ENCODE results near the gene ARHGEF9. TPM values are rescaled to one million over a fixed set of nuclear protein-coding genes. Genes with fewer than 3 reads are reported as not detected.
A peak's percentile ranks its signal among the peaks of the same experiment; 100 is the strongest.

Gene ARHGEF9
- total RNA-seq, 1 donor from 2014 or later: 33.0 TPM

DNA sequence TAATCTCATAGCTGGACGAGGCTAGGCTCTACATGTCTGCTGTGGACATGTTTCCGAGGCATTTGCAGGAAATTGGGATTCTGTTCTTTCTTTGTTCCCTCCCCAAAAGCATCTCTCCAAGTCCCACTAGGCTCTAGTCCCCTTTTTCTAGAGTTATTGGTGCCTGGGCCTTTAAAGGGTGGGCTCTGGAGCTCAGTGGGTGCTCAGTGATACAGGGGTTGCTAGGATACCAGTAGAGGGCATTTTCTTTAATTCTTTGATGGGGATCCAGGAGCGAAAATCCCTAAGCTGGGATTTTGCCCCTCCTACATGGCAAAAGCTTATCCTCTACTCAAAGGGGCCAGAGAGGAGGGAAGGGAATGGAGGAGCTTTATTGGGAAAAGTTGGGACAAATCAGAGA is 34.2 kb downstream of the ARHGEF9 start:
- ATAC-seq (no peak), DNase-seq (ENCODE audit: low spot score) (no peak)
- intact Hi-C loops (cut with DNase I): no loop called here

- no peak for DNase-seq (ENCODE audit: low spot score)
- intact Hi-C loops (cut with DNase I): no loop called here
- peak; percentile 84 for ATAC-seq
Measured at GRCh38 chrX:63747331-63747730, 37.7 kb downstream of the ARHGEF9 start.

- DNase-seq (ENCODE audit: low spot score) (no peak), ATAC-seq (no peak)
- intact Hi-C loops (cut with DNase I): no loop called here
Measured at GRCh38 chrX:63746715-63747114, 38.3 kb downstream of the ARHGEF9 start.

DNA sequence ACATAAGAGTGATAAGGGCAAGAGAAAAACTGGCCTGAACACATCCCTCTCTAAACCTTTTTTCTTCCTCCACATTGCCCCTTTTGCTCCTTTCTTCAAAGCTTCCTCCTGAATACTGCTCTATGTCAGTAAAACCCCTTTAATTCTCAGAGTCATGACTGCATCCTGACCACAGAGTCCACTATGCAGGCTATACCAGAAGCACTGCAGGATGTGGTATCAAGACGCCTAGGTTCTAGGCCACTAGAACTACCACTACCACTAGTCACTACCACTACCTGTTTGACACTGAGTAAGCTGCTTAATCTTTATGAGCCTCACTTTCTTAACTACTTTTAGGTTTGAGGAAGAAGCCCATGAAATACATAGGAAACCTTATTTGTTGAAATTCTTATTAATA is 38.7 kb downstream of the ARHGEF9 start:
- ATAC-seq: no peak
- intact Hi-C loops (cut with DNase I): no loop called here

DNA sequence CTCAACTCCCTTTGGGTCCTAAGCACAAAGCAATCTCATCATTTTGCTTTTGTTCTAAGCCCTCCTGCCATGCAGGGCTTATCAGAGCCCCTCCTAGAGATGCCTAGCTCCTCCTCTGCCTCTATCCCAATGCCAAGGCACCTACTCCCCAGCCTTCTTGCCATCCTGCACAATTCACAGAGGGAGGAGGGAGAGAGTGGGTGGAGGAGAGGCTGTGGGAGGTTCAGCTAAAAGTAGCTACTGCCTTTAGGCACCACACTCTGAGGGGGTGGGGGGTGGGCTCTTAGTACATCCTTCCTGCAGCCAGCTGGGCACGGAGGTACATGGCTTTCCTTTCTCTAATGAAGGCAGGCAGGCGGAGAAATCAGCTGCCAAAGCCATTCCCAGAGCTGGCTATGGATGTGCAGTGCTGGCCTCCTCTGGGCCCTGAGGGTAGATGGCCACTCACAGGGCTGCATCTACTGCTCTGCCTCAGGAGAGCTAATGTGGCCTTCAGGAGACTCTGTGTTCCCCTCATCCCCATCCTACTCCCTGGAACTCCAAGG is 40.1 kb downstream of the ARHGEF9 start:
- ATAC-seq: no peak

More for the DNA sequence above, 38.7 kb downstream of the ARHGEF9 start:
- no peak for DNase-seq (ENCODE audit: low spot score)

GRCh38 chrX:63743596-63743995 is 41.4 kb downstream of the ARHGEF9 start:
- DNase-seq (ENCODE audit: low spot score) (no peak), ATAC-seq (no peak)
- intact Hi-C loops (cut with DNase I): no loop called here

More for the DNA sequence above, 40.1 kb downstream of the ARHGEF9 start:
- no peak for DNase-seq (ENCODE audit: low spot score)
- intact Hi-C loops (cut with DNase I): no loop called here

GRCh38 chrX:63740382-63740781 is 44.6 kb downstream of the ARHGEF9 start:
- DNase-seq (ENCODE audit: low spot score): no peak
- no peak for ATAC-seq
- intact Hi-C loops (cut with DNase I): no loop called here

- no peak for ATAC-seq
- DNase-seq (ENCODE audit: low spot score): no peak
- intact Hi-C loops (cut with DNase I): no loop called here
Measured at GRCh38 chrX:63739885-63740284, 45.1 kb downstream of the ARHGEF9 start.

DNA sequence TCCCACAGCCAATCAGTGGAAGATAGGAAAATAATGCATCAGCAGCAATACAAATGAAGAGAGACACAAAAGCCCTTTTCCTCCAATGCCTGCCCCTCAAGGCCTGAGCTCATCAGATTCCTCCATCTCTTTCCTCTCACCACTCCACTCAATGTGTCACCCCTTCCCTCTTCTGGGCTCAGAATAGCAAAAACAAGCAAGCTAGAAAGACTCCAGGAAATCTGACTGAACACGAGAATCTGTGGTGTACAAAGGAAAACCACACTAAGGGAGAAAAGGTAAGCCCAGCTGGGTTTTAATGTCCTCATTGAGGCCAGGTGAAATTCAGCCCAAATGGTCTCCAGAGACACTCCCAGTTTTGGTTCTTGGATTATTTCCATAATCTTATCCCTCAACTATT is 46.3 kb downstream of the ARHGEF9 start:
- ATAC-seq: no peak
- intact Hi-C loops (cut with DNase I): no loop called here
- DNase-seq (ENCODE audit: low spot score): no peak

DNA sequence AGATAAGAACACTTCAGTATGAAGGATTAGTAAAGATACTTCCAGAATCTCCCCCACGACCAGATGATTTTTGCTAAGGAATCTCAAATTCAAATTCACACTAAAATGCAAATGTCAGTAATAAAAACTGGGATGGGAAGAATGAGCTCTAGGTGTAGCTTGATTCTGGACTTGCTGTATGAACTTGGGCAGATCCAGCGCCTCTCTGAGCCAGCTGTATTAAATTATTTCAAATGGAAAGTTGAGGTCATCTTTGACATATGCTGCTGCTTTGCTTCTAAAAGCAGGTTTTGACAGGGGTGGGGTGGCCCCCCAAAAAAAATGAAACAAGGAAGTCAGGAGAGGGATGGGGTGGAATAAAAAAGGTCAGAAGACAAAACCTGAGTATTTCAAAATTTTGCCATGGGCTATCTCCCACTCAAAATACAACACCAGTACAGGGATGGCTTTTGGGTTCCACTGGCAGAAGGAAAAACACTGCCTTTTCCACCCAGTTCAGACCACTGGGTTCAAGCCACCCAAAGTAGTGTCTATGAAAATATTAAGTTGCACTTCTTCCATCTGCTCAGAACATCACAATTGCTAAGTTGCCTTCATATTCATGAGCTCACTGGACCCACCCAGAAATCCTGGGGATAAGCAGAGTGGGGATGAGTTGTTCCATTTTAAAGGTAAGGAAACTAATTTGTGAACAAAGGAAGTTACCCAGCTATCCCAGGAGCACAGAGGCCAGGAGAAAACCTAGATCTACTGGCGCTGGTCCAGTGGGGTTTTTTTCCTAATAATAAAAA is 47.7 kb downstream of the ARHGEF9 start:
- ATAC-seq (no peak), DNase-seq (ENCODE audit: low spot score) (no peak)
- intact Hi-C loops (cut with DNase I): no loop called here

- DNase-seq (ENCODE audit: low spot score) (no peak), ATAC-seq (no peak)
- intact Hi-C loops (cut with DNase I): no loop called here
Measured at GRCh38 chrX:63735882-63736281, 49.1 kb downstream of the ARHGEF9 start.

DNA sequence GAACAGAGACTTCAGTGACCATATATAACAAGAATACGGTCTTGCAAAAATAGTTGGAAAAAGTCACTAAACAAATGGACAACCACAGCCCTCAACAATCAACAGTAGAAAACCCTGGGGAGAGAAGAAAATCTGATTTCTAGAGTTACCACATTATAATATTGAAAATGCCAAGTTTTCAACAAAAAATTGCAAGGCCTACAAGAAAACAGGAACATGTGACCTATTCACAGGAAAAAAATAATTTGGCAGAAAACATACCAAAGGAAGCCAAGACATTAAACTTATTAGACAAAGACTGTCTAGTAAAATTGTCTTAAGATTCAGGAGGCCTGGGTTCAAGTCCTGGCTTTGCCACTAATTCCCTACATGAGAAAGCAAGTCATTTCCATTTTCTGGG is 64.7 kb downstream of the ARHGEF9 start:
- ATAC-seq: peak; percentile 70
- no peak for DNase-seq (ENCODE audit: low spot score)
- intact Hi-C loops (cut with DNase I): no loop called here

- peak; percentile 44 for ATAC-seq
- DNase-seq (ENCODE audit: low spot score): no peak
- intact Hi-C loops (cut with DNase I): no loop called here
Measured at GRCh38 chrX:63719633-63720032, 65.4 kb downstream of the ARHGEF9 start.

GRCh38 chrX:63718010-63718694 is 66.9 kb downstream of the ARHGEF9 start:
- DNase-seq (ENCODE audit: low spot score) (no peak), ATAC-seq (no peak)
- intact Hi-C loops (cut with DNase I): no loop called here

DNA sequence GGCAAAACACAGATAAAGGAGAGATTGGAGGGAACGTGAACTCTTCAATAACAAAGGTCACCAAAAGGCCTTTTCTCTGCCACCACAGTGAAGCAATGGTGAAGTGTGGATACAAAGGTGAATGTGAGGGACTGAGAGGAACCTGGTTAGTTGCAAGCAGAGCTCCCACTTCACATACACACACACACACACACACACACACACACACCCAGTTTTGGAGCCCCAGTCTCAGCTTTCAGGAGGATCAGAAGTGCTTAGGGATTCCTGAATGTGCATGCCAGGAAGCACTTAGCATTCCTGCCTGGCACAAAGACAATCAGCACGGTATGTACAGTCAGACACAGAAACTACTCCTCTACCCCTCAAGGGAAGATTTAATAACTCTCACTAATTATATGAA is 71.5 kb downstream of the ARHGEF9 start:
- DNase-seq (ENCODE audit: low spot score) (no peak), ATAC-seq (no peak)
- intact Hi-C loops (cut with DNase I): no loop called here

GRCh38 chrX:63708801-63709200 is 76.2 kb downstream of the ARHGEF9 start:
- DNase-seq (ENCODE audit: low spot score) (no peak), ATAC-seq (no peak)
- intact Hi-C loops (cut with DNase I): no loop called here

DNA sequence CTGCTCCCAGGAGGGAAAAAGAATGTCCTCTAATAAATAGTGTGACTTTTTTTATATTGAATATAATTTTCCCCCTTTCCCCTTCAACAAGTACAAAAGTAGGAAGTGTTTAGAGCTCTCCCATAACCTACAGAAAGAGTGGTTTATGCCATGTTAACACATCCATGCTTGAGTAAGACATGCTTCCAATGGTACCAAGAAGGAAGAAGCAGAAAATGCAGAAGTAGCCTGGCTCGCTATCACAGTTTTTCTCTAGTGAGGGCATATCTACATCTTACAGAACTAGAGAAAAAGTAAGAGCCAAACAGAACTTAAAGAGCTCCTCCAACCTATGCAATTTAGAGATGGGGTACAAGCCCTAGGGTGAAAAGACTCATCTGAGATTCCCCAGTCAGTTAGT is 82.5 kb downstream of the ARHGEF9 start:
- ATAC-seq (no peak), DNase-seq (ENCODE audit: low spot score) (no peak)
- intact Hi-C loops (cut with DNase I): no loop called here

DNA sequence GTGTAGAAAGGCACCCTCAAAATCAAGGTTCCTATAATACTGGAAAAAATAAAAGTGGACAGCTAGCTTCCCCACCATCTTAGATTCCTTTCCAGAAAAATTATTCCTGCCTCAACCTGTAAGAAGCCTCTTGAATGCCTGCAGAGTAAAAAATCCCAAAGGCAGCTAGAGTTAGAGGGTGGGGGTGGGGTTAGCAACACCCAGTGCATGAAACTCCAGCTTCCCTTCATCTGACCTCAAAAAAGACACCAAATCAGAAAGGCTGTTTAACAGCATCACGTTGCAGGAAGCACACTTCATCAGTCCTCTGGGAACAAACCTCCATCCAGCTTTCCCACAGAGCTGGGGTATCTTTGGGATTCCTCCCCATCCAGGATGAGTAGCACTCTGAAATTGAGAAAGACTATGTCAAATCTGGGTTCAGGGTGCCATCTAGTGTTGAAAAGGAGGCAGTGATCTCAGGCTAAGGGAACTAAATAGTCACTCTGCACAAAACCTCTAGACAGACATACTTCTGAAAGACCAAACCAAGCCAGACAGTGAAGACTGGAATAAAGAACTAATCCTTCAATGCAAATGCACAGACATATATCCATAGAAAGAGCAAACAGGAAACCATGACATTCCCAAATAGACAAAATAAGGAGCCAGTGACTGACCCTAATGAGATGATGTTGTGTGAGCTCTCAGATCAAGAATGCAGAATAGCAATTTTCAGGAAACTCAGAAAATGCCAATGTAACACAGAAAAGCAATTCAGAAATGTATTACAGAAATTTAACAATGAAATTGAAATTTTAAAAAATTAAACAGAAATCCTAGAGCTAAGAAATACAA is 97.9 kb downstream of the ARHGEF9 start:
- intact Hi-C loops (cut with DNase I): no loop called here
- ATAC-seq (no peak), DNase-seq (ENCODE audit: low spot score) (no peak)

DNA sequence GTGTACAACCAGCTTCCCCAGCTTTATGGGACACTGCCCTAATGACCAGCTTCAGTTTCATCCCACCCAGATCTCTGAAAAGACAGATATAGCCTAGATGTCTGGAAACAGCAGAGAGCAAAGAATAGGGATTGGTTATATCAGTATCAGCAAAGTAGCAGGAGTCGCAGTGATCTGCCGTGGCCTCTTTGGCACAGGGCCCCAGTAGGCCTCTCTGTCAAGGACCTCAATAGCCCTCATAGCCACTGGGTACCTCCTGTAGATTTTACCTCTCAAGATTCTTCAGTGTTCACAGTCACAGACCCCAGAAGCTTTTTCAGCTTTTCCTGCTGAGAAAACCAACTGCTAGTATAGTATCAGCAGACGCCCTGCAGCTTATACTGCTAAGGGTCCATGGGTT is 104.6 kb downstream of the ARHGEF9 start:
- ATAC-seq (no peak), DNase-seq (ENCODE audit: low spot score) (no peak)
- intact Hi-C loops (cut with DNase I): no loop called here

GRCh38 chrX:63679432-63679831 is 105.6 kb downstream of the ARHGEF9 start:
- DNase-seq (ENCODE audit: low spot score) (no peak), ATAC-seq (no peak)
- intact Hi-C loops (cut with DNase I): no loop called here

All from sciatic nerve (tissue), 2 donors.